ENCODE measurements around the gene SEC31B.

DNA sequence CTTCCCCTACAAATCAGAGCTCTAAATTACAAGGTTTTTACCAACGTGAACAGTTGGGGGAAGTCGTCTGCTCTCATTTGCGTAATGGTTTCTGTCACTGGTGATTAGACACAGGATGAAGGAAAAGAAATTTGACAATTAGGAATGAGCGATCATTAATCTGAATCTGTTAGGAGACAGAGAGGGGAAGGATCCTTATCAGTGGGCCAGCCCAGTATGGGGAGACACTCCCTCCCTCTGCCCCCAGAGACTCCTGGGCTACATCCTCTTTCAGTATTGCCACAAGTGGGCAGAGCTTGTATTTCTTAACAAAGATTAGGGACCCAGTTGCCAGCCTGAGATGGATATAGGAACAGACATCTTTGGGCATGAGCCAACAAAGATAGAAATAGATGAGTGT, 31.5 kb upstream of the SEC31B start:
- TF ChIP-seq, protein P1, sequence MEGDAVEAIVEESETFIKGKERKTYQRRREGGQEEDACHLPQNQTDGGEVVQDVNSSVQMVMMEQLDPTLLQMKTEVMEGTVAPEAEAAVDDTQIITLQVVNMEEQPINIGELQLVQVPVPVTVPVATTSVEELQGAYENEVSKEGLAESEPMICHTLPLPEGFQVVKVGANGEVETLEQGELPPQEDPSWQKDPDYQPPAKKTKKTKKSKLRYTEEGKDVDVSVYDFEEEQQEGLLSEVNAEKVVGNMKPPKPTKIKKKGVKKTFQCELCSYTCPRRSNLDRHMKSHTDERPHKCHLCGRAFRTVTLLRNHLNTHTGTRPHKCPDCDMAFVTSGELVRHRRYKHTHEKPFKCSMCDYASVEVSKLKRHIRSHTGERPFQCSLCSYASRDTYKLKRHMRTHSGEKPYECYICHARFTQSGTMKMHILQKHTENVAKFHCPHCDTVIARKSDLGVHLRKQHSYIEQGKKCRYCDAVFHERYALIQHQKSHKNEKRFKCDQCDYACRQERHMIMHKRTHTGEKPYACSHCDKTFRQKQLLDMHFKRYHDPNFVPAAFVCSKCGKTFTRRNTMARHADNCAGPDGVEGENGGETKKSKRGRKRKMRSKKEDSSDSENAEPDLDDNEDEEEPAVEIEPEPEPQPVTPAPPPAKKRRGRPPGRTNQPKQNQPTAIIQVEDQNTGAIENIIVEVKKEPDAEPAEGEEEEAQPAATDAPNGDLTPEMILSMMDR (IDR thresholded peaks at IDR 0.05; ENCODE audit: insufficient read depth, low read length, poor library complexity, severe bottlenecking): no peak
- no peak for TF ChIP-seq EZH2phosphoT487 (conservative IDR thresholded peaks at IDR 0.05; ENCODE audit: low read length)
